SK-N-SH (cell line): ENCODE results near the gene FBXW10B.
"Not testable (repeated sequence)": the region's sequence is repeated elsewhere in the genome, so short reads cannot be mapped to it uniquely, and the experiment has no call there.

Experiments used
- CTCF ChIP-seq: fragments of 200-600 bp; sonication (generic); IDR thresholded peaks from 2 replicates; pipeline ENCODE4 v1.6.1; 2017; ENCODE audit warnings: antibody characterized with exemption, mild to moderate bottlenecking, moderate library complexity
- TAF1 ChIP-seq: IDR thresholded peaks from 2 replicates; pipeline ENCODE4 v1.6.1; 2012; ENCODE audit warnings: low read depth, mild to moderate bottlenecking, low read length, moderate library complexity, borderline replicate concordance
- TEAD4 ChIP-seq: IDR thresholded peaks from 2 replicates; pipeline ENCODE4 v1.4.0; 2012; ENCODE audit warnings: mild to moderate bottlenecking, borderline replicate concordance; ENCODE audit not compliant: insufficient read depth

DNA sequence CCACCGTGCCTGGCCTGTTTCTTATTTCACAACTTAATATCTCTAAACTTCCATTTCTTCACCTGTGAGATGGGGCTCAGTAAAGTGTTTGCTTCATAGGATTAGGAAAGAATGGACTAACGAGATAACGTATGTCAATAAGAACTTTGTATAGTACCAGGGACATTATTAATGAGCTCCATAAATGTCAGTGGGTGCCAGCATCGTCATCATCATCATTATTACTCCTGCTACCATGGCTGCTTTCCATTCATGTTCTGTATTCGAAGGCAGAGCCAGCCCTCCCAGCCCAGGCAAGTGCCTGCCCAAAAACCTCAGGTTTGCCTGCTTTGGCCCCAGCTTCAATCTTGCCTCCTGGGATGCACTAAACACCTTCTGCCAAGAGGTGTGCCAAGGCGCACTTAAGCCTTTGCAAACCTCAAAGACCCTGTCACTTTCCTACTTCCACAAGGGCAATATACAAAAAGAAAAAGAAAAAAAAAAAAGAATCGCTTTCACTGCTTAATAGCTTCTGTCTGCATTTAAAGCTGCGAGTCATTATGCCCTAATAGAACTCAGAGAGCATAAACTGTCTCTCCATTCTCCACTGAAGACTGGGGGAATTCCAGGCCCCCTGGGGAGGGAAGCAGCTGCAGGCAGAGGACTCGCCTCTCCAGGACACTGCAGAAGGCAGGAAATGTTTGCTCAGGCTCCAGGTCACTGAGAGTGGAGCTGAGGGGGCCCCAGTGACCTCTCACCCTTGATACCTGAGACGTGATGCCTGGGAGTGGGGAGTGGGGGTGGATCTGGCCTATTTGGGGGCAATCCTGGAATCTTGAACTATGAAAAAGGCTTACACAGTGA lies 25.8 kb upstream of the FBXW10B start:
- not testable (repeated sequence) for TF ChIP-seq CTCF, TAF1, TEAD4
